Measurements from ENCODE around the gene LIPC.

DNA sequence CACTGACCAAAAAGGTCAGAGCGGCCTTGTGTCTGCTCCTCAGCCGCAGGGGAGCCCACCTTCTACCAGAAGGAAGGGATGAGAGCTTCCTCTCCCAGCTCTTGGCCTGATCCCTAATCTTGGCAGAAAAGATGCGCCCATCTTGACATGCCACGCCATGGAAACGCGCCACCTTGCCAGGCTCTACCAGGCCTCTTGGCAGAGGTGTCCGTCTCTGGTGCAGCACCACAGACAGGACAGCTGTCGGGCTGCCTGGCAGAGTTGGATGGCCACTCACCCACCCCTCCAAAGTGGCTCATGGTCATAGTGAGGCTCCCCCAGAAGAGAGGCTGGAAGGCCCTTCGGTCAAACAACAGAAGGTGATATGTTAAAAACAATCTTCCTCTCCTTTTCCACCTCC, 105.2 kb downstream of the LIPC start:
- TF ChIP-seq, protein P1, sequence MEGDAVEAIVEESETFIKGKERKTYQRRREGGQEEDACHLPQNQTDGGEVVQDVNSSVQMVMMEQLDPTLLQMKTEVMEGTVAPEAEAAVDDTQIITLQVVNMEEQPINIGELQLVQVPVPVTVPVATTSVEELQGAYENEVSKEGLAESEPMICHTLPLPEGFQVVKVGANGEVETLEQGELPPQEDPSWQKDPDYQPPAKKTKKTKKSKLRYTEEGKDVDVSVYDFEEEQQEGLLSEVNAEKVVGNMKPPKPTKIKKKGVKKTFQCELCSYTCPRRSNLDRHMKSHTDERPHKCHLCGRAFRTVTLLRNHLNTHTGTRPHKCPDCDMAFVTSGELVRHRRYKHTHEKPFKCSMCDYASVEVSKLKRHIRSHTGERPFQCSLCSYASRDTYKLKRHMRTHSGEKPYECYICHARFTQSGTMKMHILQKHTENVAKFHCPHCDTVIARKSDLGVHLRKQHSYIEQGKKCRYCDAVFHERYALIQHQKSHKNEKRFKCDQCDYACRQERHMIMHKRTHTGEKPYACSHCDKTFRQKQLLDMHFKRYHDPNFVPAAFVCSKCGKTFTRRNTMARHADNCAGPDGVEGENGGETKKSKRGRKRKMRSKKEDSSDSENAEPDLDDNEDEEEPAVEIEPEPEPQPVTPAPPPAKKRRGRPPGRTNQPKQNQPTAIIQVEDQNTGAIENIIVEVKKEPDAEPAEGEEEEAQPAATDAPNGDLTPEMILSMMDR (conservative IDR thresholded peaks at IDR 0.05 in 1 of 2, IDR thresholded peaks at IDR 0.05 in 1 of 2; ENCODE audit: low read depth in 1 of 2, low read length in 2 of 2) = no peak
- TF ChIP-seq EZH2 (IDR thresholded peaks at IDR 0.05; ENCODE audit: low read length, missing control alignments) = no peak
